ENCODE data around the gene COL4A1. TPM values are rescaled to one million over a fixed set of nuclear protein-coding genes. Genes with fewer than 3 reads are reported as not detected.

Gene COL4A1
- polyA plus RNA-seq, 1 donor (not counting 4 experiments of a cell fraction or from before 2014, with no cell fraction given): 22.3 TPM

GRCh38 chr13:110334841-110335490 lies 28.0 kb upstream of the COL4A1 start:
- Histone ChIP-seq H3K9ac (ENCODE audit: control insufficient read depth, extremely low read depth, insufficient read depth, low read length) (no peak overlapping the region), H3K9me3 (ENCODE audit: control insufficient read depth, low read depth, low read length) (no peaks in the 10 kb centered on the region), H4K20me1 (ENCODE audit: control insufficient read depth, extremely low read depth, insufficient read depth, low read length) (no peaks in the 10 kb centered on the region), H3K4me3 (ENCODE audit: control insufficient read depth in 2 of 3, extremely low read depth in 1 of 3, insufficient read depth in 2 of 3, low read depth in 1 of 3, low read length in 3 of 3) (no peak overlapping the region), H3K27me3 (ENCODE audit: control insufficient read depth, extremely low read depth, insufficient read depth, low read length) (no peaks in the 10 kb centered on the region), H3K4me1 (ENCODE audit: control insufficient read depth, extremely low read depth, insufficient read depth, low read length) (peaks cover 20% of the 10 kb centered on the region), H2AFZ (ENCODE audit: control insufficient read depth, low read length) (no peak overlapping the region), H3K79me2 (ENCODE audit: control insufficient read depth, insufficient read depth, low read length) (peaks cover 53% of the 10 kb centered on the region), H3K27ac (ENCODE audit: control insufficient read depth, insufficient read depth, low read length) (peak overlapping the region; percentile 19), H3K4me2 (ENCODE audit: control insufficient read depth, extremely low read depth, insufficient read depth, low read depth, low read length) (peak overlapping the region; percentile 31), H3K36me3 (ENCODE audit: control insufficient read depth in 2 of 2, extremely low read depth in 1 of 2, insufficient read depth in 2 of 2, low read length in 2 of 2) (peaks cover 0 to 7% of the 10 kb centered on the region in 2 experiments), H3K9me1 (ENCODE audit: control insufficient read depth, extremely low read depth, insufficient read depth, low read length) (no peaks in the 10 kb centered on the region)
- FAIRE-seq (no peak), DNase-seq (ENCODE audit: low read depth, low spot score) (no peak)
- dilution Hi-C loops (cut with MboI; ENCODE audit: extremely low pct_ligation_motif_present, low sequenced_read_pairs): no loop called here
- TF ChIP-seq EZH2 (IDR thresholded peaks at IDR 0.05; ENCODE audit: low read length) (no peak), CTCF (optimal IDR thresholded peaks at IDR 0.05 in 1 of 3, IDR thresholded peaks at IDR 0.05 in 1 of 3, conservative IDR thresholded peaks at IDR 0.05 in 1 of 3; ENCODE audit: extremely low read depth in 1 of 3, insufficient read depth in 2 of 3, low read length in 3 of 3) (no peak)

- peaks cover 0 to 7% of the 10 kb centered on the region in 2 experiments for H3K36me3 ChIP-seq (ENCODE audit: control insufficient read depth in 2 of 2, extremely low read depth in 1 of 2, insufficient read depth in 2 of 2, low read length in 2 of 2)
- dilution Hi-C loops (cut with MboI; ENCODE audit: extremely low pct_ligation_motif_present, low sequenced_read_pairs): no loop called here
- H2AFZ ChIP-seq (ENCODE audit: control insufficient read depth, low read length): no peak overlapping the region
- H3K27me3 ChIP-seq (ENCODE audit: control insufficient read depth, extremely low read depth, insufficient read depth, low read length): no peaks in the 10 kb centered on the region
- H3K4me3 ChIP-seq (ENCODE audit: control insufficient read depth in 2 of 3, extremely low read depth in 1 of 3, insufficient read depth in 2 of 3, low read depth in 1 of 3, low read length in 3 of 3): no peak overlapping the region
- no peak for TF ChIP-seq CTCF (optimal IDR thresholded peaks at IDR 0.05 in 1 of 3, IDR thresholded peaks at IDR 0.05 in 1 of 3, conservative IDR thresholded peaks at IDR 0.05 in 1 of 3; ENCODE audit: extremely low read depth in 1 of 3, insufficient read depth in 2 of 3, low read length in 3 of 3)
- TF ChIP-seq EZH2 (IDR thresholded peaks at IDR 0.05; ENCODE audit: low read length): no peak
- DNase-seq (ENCODE audit: low read depth, low spot score): no peak
- no peaks in the 10 kb centered on the region for H4K20me1 ChIP-seq (ENCODE audit: control insufficient read depth, extremely low read depth, insufficient read depth, low read length)
- peak overlapping the region; percentile 31 for H3K4me2 ChIP-seq (ENCODE audit: control insufficient read depth, extremely low read depth, insufficient read depth, low read depth, low read length)
- no peaks in the 10 kb centered on the region for H3K9me3 ChIP-seq (ENCODE audit: control insufficient read depth, low read depth, low read length)
- FAIRE-seq: peak; percentile 88
- H3K9ac ChIP-seq (ENCODE audit: control insufficient read depth, extremely low read depth, insufficient read depth, low read length): no peak overlapping the region
- H3K79me2 ChIP-seq (ENCODE audit: control insufficient read depth, insufficient read depth, low read length): peaks cover 55% of the 10 kb centered on the region
- peaks cover 20% of the 10 kb centered on the region for H3K4me1 ChIP-seq (ENCODE audit: control insufficient read depth, extremely low read depth, insufficient read depth, low read length)
- H3K27ac ChIP-seq (ENCODE audit: control insufficient read depth, insufficient read depth, low read length): peak overlapping the region; percentile 29
- H3K9me1 ChIP-seq (ENCODE audit: control insufficient read depth, extremely low read depth, insufficient read depth, low read length): no peaks in the 10 kb centered on the region
Measured at GRCh38 chr13:110334256-110334655, 27.3 kb upstream of the COL4A1 start.

All from keratinocyte (primary cell).